Activated CD8-positive, alpha-beta memory T cell treated with anti-CD3 and anti-CD28 coated beads for 4 hours (primary cell): ENCODE results near the gene GIMD1.
"Not testable (repeated sequence)": the region's sequence is repeated elsewhere in the genome, so short reads cannot be mapped to it uniquely, and the experiment has no call there.

Source experiments
- DNase-seq, 2 donors: peaks; one replicate each; pipeline ENCODE4 v3.0.0-alpha.2; 2020; ENCODE audit warnings: low read depth in 2 of 2

Gene GIMD1

GRCh38 chr4:106351016-106351415 lies 17.6 kb downstream of the GIMD1 start:
- DNase-seq: no peak

GRCh38 chr4:106347167-106347566 lies 21.4 kb downstream of the GIMD1 start:
- DNase-seq: no peak

DNA sequence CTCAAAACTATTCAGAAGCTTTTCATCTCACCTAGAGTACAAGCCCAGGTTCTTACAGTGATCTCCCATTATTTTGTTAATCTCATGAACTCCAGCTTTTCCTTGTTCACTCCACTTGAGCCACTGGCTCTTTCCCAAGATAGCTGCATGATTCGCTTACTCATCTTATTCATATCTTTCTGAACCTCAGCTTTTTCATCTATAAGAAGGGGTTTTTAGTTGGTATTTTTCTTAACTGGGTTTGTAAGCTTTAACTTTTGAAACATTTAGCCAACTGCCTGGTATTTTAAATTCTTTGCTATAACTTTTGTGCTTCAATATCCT lies 24.0 kb downstream of the GIMD1 start:
- DNase-seq: no peak

GRCh38 chr4:106343865-106344646 lies 24.5 kb downstream of the GIMD1 start:
- no peak for DNase-seq

GRCh38 chr4:106340774-106341173 lies 27.8 kb downstream of the GIMD1 start:
- DNase-seq: no peak

- no peak for DNase-seq
These were observed 29.1 kb downstream of the GIMD1 start for GRCh38 chr4:106339431-106339830.

DNA sequence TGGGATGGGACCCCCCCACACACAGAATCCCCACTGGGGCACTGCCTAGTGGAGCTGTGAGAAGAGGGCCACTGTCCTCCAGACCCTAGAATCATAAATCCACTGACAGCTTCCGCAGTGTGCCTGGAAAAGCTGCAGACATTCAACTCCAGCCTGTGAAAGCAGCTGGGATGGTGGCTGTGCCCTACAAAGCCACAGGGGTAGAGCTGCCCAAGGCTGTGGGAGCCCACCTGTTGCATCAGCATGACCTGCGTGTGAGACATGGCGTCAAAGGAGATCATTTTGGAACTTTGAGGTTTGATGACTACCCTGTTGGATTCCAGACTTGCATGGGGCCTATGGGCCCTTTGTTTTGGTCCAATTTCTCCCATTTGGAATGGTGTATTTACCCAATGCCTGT lies 29.9 kb downstream of the GIMD1 start:
- no peak for DNase-seq

- DNase-seq: no peak
These were observed 30.7 kb downstream of the GIMD1 start for GRCh38 chr4:106337916-106338315.

DNA sequence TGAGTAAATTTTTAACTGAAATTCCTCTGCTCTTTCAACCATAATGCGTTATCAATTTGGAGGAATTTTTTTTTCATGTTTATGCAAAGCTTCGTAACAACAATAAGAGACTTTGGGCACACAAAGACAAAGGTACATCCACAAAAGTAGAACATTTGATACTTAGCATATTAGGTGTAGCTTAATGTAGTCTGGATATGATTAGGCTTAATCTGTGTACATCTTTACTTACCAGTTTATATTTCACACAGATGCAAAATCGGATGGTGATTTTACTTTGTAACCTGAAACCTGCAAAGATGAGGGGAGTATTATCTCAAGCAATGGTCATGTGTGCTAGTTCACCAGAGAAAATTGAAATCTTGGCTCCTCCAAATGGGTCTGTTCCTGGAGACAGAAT lies 32.0 kb downstream of the GIMD1 start:
- no peak for DNase-seq

- DNase-seq: no peak
These were observed 33.7 kb downstream of the GIMD1 start for GRCh38 chr4:106334741-106335470.

- DNase-seq: no peak
These were observed 35.4 kb downstream of the GIMD1 start for GRCh38 chr4:106333186-106333585.

DNA sequence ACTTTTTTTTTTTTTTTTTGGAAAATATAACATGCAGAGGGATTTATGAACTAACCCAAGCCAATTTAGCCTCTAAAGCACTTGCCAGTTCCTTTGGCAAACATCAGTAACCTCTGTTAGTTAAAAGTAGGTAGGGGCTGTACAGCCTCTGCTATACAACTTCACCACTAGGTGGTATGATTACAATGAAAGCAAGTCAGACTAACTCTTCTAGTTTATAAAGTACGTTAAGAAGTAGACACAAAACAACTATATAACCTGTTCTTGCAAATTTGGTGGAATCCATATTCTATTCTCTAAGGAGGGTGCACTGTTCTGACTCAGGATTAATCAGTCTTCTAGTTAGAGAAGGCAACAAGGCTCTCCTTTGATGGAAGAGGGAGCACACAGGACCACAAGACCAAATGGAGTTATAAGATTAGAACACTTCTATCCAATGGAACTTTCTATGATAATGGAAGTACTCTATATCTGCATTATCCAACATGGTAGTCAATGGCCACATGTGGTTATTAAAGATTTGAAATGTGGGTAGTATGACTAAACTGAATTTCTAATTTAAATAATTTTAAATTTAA lies 39.4 kb downstream of the GIMD1 start:
- no peak for DNase-seq

GRCh38 chr4:106325800-106326199 lies 42.8 kb downstream of the GIMD1 start:
- DNase-seq: no peak

DNA sequence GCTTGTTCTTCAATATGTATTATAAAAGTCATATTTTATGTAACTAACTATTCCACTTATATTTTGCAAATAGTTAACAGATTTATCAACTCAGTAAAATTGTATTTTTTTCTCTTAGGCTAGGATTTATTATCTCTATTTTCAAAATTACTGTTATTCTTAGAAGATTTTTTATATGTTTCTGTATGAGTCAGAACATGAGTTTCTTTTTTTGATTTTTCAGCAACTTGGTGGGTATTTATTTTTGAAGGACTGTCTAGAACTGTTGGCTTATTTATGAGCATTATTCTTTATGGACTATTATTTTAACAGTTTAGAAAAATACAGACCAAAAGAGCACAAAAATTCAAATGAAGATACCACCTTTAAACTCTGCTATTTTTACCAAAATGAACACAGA lies 45.5 kb downstream of the GIMD1 start:
- DNase-seq: no peak

- DNase-seq: not testable (repeated sequence)
These were observed 46.8 kb downstream of the GIMD1 start for GRCh38 chr4:106321814-106322213.

GRCh38 chr4:106321168-106321567 lies 47.4 kb downstream of the GIMD1 start:
- not testable (repeated sequence) for DNase-seq

GRCh38 chr4:106320235-106320634 lies 48.3 kb downstream of the GIMD1 start:
- no peak for DNase-seq

- no peak for DNase-seq
These were observed 50.1 kb downstream of the GIMD1 start for GRCh38 chr4:106318511-106318910.

DNA sequence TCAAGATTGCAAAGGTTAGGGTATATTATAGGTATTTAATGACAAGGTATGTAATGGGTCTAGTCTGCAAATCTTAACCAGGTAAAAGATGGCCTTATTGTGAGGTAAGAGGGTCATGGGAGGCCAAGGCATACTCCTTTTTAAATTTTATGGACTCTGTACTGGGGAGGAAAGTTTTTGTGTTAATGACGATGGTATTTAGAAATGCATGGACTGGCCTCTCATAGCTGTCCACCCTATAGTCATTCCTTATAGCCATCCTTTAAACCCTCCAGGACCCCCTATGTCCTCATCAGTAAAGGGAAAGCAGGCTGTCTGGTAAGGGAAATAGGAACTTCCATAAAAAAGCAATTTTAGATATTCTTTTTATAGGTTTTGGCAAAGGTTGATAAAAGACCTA lies 50.8 kb downstream of the GIMD1 start:
- no peak for DNase-seq

GRCh38 chr4:106316773-106317409 lies 51.7 kb downstream of the GIMD1 start:
- DNase-seq: no peak

GRCh38 chr4:106315968-106316772 lies 52.4 kb downstream of the GIMD1 start, which contains the start of the genes AIMP1 and TBCK:
Gene AIMP1, plus strand, starts transcription at chr4:106316550. Its CDS starts 8,460 bp downstream, at chr4:106325010.
Gene TBCK, minus strand, starts transcription at chr4:106316209. Its CDS starts 7,249 bp downstream, at chr4:106308960.
- peak; percentile 76 to 83 for DNase-seq
